Stimulated activated CD4-positive, alpha-beta T cell treated with anti-CD3 and anti-CD28 coated beads, Interleukin-12 subunit alpha, Interleukin-12 subunit beta, amount 100 ng/mL, for 24 hours (primary cell): ENCODE results near the gene SERTAD4.
"Not testable (repeated sequence)": the region's sequence is repeated elsewhere in the genome, so short reads cannot be mapped to it uniquely, and the experiment has no call there.

Source experiments
- DNase-seq, 2 experiments: peaks; one replicate each; pipeline ENCODE4 v3.0.0-alpha.2; 2020; ENCODE audit warnings: low read depth in 2 of 2

Gene SERTAD4

GRCh38 chr1:210232511-210233215 is at the start of gene SERTAD4:
SERTAD4 (plus strand) TSS chr1:210232796; CDS start chr1:210237961, 5,165 bp downstream.
- no peak for DNase-seq

DNA sequence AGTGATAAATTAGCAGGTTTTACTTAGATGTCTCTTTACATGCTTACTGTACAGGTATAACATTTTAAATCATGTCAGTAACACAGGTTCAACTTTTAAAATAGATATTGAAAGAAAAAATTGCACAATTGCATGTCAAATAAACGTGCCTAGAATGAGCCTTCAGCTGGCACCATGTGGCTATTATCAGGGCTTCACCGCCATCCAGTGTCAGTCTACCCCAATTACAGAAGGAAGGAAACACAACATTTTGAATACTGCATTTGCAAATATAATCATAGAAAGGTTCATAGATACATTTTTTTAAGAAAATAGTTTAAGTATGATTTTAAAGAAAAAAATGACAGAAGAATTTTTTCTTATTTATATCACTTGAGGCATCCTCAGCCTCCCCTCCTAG is 47.5 kb upstream of the SERTAD4 start:
- no peak for DNase-seq

DNA sequence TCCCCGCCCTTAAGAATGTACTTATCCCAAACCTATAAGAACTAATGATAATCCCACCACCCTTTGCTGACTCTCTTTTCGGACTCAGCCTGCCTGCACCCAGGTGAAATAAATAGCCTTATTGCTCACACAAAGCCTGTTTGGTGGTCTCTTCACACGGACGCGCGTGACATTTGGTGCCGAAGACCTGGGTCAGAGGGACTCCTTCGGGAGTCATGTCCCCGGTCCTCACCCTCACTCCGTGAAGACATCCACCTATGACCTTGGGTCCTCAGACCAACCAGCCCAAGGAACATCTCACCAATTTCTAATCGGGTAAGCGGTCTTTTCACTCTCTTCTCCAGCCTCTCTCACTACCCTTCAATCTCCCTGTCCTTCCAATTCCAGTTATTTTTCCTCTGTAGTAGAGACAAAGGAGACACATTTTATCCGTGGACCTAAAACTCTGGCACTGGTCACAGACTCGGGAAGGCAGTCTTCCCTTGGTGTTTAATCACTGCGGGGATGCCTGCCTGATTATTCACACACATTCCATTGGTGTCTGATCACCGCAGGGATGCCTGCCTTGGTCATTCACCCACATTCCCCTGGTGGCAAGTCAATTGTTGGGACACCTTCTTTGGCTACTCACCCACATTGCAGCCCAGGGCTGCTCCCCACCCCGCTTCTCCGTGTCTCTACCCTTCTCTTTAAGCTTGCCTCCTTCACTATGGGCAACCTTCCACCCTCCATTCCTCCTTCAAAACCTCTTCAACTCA is 44.6 kb upstream of the SERTAD4 start:
- not testable (repeated sequence) for DNase-seq

GRCh38 chr1:210189426-210189825 is 43.2 kb upstream of the SERTAD4 start:
- DNase-seq = no peak

- DNase-seq = no peak
Observed at GRCh38 chr1:210195635-210196160, 36.9 kb upstream of the SERTAD4 start.

- not testable (repeated sequence) for DNase-seq
Observed at GRCh38 chr1:210196266-210196665, 36.3 kb upstream of the SERTAD4 start.

- DNase-seq = no peak
Observed at GRCh38 chr1:210198840-210199239, 33.8 kb upstream of the SERTAD4 start.

GRCh38 chr1:210200124-210200736 is 32.4 kb upstream of the SERTAD4 start:
- no peak for DNase-seq

DNA sequence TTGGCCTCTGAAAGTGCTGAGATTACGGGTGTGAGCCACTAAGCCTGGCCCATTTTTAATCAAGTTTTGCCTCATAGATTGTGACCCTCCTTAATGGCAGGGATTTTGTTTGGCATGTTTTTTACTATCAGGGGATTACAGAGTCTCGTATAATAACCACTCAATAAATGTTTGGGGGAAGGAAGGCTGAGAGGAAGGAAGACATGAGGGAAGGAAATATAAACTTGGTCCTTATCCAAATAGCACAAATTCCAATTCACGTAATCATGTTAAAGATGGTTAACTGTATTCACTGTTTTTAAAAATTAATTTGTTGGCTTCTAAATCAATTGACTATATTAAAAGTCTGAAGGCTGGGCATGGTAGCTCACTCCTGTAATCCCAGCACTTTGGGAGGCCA is 30.9 kb upstream of the SERTAD4 start:
- DNase-seq = no peak

- DNase-seq = no peak
Observed at GRCh38 chr1:210207597-210208450, 24.8 kb upstream of the SERTAD4 start.

- no peak for DNase-seq
Observed at GRCh38 chr1:210213335-210213734, 19.3 kb upstream of the SERTAD4 start.

GRCh38 chr1:210214573-210215409 is 17.8 kb upstream of the SERTAD4 start:
- no peak for DNase-seq

DNA sequence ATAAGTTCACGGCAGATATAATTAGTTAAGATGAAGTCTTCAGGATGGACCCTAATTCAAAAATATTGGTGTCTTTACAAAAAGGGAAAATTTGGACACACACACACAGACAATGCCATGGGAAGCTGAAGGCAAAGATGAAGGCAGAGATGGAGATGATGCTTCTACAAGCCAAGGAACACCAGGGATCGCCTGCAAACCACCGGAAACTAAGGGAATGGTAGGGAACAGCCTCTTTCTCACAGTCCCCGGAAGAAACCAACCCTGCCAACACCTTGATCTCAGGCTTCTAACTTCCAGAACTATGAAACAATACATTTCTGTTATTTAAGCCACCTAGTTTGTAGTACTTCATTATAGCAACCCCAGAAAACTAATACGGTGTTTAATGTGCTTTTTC is 15.1 kb upstream of the SERTAD4 start:
- DNase-seq = no peak

GRCh38 chr1:210218047-210218446 is 14.5 kb upstream of the SERTAD4 start:
- DNase-seq = no peak

DNA sequence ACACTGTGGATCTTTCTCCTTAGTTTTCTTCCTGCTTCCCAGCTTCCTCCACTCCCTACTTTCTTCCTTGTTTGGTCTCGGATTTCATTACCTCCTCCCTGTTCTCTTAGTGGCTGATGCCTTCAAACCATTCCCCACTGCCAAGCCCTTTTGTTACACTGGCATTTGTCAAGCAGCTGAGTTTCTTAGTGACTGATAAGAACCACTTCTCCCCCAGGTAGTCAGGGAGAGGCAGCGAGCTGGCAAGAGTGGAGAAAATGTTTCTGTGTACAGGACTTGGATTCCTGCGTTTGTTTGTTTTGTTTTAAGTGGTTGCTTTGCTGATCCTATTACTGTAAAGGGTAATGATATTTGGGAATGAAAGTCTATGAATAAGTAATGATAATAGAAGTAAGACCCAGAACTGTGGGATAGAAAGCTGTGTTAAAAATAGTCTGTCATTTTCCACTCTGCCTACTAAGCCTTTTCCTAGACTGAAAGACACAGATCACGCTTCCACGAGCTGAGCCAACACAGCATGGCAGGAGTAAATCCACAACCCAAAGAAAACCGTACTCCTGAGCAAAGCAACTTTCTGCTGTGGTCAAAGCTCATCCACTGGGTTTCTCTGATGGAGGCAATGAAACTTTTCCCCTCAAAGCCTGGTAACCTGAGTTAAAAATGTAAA is 10.1 kb upstream of the SERTAD4 start:
- DNase-seq = no peak

GRCh38 chr1:210223226-210223904 is 9.2 kb upstream of the SERTAD4 start:
- DNase-seq = no peak

DNA sequence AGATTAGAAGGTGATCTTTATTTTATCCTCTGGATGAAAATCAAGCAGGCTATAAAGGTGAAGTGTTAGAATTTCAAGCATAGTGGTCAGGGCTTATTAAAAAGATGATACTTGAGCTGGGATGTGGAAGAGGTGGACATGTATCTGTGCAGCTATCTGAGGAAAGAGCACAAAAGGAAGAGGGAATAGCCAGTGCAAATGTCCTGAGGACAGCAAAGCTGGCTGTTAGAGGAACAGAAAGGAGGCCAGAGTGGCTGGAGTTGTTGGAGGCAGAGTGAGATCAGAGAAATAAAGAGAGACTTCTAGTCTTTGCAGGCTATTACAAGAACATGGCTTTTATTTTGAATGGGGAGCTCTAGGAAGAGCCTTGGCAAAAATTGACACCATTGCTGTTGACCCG is 4.4 kb upstream of the SERTAD4 start:
- no peak for DNase-seq

DNA sequence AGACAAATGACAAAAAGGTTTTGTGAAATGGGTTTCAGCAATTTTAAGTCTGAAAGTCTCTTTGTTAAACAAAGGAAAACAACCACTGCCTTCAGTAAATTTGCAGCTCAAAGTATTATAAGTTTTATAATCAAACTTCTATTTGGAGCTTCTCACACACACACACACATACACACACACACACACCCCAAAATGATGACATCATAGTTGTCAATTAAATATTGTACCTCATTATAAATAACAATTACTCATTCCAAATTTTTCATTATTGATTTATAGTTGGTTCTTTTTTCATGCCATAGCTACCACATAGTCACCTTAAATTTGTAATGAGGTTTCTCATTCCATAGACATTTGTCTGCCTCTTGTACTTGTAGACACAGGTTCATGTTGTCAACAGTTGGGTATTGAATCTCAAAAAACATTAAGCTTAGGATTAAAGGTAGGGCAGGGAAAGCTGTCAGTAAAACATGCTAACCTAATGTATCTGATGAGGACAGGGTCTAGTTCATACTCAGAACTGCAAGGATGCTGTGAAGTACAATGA is 2.4 kb upstream of the SERTAD4 start:
- DNase-seq = no peak

DNA sequence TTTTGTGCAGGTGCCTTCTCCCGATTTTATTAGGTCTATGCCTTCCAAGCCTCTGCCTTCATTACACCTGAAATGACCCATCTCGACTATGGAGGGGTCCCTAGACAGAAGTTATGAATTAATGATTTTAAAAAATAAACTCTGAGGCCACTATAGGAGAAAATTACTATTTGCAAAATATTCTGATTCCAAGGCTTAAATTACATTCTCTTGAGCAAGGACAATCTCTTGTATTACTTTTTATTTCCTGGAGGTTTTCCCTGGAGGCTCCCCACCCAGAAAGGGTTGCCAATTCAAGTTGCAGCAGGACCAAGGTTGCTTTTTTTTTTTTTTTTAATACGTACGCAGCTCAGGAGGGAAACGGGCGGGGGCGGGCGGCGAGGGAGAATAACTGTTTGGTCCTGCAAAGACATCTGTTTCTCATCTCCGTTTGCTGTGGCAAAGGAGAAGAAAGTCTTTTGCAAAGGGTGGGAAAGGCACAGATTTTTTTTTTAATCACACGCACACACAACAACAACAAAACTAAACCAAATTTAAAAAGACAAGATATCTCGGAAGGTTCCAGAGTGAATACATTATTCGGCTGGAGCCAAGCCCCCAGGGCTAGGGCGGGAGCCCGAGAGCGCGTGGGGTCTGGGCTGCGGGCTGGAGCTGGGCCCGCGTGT is 618 bp upstream of the SERTAD4 start:
- DNase-seq = no peak
